Smooth muscle cell of the brain vasculature (primary cell): ENCODE measurements around the gene SLC2A11.

Experiments
- DNase-seq: peaks from one replicate; pipeline ENCODE4 v3.0.0-alpha.2; 2012; ENCODE audit warnings: low read depth, low spot score

The SLC2A11 gene

DNA sequence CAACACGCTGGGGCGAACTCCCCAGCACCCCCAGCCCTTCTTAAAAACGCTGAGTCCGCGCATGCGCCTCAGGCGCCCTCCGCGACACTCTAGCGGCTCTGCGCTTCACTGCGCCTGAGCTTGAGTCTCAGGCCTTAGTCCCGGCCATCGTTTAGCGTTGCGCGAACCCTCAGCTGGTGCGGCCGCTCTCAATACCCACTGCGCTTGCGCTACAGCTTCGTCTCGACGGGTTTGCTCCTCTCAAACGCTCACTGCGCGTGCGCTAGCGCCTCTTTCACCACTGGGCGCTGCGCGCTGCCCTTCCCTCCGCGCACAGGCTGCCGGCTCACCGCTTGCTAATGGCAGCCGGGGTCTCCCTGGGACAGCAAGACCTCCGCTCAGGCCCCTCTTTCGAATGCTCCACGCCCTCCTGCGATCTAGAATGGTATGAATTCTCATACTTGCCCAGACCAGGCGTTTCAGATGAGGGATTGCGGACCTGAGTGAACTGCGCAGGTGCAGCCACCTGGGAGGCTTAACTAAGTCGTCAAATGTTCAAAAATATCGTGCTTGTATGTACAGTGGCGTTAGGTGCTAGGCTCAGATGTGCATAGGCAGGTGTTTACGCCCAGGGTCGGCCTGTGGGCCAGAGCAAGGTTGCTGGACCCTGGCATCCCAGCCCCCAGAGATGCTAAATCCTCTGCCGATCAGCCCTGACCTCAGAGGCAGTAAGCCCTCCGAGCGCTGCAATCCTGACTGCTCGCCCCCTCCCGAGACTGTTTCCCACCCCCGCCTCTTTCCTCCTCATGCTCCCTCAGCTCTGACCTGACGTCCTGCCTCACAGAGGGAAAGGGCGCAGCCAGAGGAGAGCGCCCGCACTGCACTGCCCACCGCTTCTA, at the start of gene SLC2A11:
TSS of gene SLC2A11 (plus strand) at position 270 of the 878 bp plus-strand sequence. CDS start at position 395, 125 bp downstream.
- DNase-seq: peak; percentile 92

- no peak for DNase-seq
Measured at GRCh38 chr22:23812378-23812777, 45.3 kb upstream of the SLC2A11 start.

DNA sequence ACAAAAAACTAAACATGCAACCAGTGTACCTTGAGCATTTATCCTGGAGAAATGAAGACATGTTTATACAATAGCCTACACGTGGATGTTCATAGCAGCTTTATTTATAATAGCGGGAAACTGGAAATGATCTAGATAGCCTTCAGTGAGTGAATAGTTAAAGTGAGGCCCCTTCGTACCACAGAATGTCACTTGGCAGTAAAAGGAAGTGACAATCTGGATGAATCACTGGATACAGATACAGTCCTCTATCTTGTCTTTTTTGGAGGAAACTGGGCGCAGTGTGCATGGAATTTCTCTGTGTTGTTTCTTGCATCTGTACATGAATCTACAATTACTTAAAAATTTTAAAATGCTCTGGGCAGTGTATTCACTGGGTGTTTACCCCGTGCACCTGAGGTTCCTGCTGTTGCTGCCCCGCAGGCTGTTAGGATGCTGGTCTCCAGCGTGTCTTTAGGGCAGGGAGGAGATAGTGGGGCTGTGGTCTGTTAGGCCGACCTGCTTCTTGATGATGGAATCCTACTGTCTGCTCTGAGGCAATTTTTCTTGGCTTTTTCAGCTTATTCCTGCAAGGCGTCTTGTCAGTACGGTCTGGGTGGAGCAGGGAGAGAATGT, 42.0 kb upstream of the SLC2A11 start:
- no peak for DNase-seq

- no peak for DNase-seq
Measured at GRCh38 chr22:23816156-23816976, 41.3 kb upstream of the SLC2A11 start.

DNA sequence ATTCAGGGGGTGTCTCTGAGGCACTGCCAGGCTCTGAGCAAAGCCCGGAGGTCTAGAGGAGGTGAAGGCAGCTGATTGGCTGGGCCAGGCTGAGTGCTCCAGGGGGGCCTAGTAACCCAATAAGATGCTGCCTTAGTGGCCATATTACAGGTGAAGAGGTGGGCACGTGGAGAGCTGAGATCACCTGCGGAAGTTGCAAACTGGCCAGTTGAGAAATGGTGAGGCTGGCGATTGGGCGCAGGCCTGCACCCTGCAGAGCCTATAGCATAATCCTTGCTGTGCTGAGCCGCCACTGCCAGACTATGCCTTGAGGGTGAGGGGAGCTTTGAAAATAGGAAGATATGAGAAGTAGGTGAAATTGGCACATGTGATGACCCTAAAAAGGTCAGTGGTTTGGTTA, 40.5 kb upstream of the SLC2A11 start:
- DNase-seq: no peak

DNA sequence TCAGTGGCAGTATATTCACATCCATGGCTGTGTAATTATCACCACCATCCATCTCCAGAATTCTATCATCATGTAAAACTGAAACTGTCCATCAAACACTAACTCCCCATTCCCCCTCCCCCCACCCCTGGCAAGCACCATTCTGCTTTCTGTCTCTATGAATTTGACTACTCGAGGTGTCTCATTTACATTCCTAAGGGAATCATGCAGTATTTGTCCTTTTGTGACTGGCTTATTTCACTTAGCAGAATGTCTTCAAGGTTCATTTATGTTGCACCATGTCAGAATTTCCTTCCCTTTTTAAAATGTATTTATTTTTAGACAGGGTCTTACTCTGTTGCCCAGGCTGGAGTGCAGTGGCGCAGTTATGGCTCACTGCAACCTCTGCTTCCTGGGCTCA, 39.1 kb upstream of the SLC2A11 start:
- no peak for DNase-seq

DNA sequence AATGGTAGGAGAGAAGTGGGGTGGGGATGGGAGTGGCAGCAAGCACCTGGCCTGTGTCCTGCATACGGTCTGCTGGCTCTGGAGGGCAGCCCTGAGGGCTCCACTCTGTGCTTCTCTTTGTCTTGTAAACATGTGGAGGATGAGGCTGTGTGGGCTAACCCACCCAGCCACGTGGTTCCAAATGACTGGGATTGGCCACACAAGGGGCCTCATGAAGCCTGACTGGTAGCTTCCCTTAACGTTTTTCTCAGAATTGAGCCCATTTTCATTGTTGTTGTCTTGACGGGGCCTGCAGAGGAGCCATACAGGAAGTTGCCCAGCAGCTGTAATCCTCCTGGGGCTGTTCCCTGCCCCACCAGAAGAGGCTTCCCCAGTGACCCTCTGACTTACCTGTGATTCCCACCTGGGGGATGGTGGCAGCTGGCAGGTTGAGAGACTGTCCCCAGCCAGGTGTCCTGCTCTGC, 36.9 kb upstream of the SLC2A11 start:
- no peak for DNase-seq

GRCh38 chr22:23822101-23822671, 35.5 kb upstream of the SLC2A11 start:
- no peak for DNase-seq

- no peak for DNase-seq
Measured at GRCh38 chr22:23823331-23823791, 34.3 kb upstream of the SLC2A11 start.

GRCh38 chr22:23824476-23825245, 33.0 kb upstream of the SLC2A11 start:
- DNase-seq: no peak

GRCh38 chr22:23825246-23825905, 32.3 kb upstream of the SLC2A11 start:
- DNase-seq: no peak

DNA sequence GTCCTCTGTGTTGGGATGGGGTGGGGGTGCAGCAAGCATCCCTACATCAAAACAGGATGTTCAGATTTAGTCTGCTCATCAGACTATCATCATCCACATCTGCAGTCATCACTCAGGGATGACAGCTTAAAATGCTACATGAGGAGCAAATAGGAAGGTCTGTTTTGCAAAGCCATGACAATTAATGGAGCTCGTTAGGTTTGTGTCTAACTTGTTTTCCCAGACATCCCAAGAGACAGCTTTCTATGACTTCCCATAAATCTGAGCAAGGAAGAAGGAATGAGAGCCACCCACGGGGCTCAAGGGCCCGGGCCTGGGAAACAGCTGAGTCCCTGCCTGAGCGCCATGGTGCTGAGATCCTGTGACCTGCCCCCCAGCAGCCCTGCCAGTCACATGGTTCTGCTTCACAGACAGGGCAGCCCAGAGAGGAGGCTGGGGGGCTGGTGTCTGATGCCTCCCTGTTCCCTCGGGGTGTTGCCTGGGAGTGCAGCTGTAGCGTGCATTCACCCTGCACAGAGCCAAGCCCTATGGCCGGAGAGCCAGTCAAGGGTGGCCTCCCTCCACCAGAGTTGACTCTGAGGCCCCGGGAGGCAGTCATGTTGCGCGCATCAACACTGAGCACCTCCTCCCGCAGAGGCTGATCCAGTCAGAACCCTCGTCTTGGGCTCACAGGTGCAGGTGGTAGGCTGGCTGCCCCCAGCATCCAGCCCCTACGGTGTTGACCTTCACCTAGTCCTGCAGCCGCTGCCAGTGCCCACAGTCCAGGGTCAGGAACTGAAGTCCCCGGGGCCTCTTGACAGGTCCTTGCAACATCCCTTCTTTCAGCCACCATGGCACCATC, 30.9 kb upstream of the SLC2A11 start:
- DNase-seq: peak; percentile 51

DNA sequence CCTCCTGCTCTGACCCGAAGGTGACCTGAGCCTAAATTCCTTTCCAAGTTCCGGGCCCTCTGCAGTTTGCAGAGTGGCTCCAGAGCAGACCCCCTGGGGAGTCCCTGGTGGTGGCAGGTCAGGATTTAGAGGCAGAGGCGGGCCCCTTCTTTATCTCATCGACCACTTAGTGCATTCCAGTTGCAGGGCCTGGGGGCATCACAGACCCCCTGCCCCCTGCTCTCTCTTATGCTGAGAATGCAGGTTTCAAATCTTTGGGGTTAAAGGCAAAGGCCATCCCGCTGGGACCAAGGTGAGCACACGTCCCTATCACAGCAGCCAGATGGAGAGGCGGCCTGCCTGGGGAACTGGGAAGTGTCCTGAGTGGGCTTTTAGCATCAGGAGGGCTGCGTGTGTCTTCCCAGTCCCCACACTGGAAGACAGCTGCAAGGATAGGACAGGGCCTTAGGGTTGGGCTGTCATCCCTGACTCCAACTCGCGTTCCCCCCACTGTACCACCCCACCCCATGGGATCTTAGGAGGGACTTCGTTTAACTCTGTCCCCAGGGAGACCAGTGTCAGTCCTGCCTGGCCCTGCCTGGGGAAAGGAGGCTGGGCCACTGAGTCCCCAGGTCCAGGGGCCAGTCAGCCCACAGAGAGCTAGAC, 30.2 kb upstream of the SLC2A11 start:
- no peak for DNase-seq

- DNase-seq: no peak
Measured at GRCh38 chr22:23828800-23829680, 28.6 kb upstream of the SLC2A11 start.

DNA sequence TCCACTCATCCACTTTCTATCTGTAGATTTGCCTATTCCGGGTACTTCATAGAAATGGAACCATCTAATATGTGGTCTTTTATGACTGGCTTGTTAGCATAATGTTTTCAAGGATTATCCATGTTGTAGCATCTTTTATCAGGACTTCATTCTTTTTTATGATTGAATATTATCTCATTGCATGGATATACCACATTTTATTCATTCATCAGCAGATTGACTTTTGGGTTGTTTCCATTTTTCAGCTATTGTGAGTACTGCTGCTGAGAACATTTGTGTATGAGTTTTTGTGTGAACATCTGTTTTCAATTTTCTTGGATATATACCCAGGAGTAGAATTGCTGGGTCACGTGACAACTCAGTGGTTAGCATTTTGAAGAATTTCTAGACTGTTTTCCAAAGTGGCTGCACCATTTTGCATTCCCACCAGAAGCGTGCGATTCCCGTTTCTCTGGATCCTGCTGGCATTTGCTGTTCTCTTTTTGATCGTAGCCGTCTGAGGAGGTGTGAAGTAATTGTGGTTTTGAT, 27.8 kb upstream of the SLC2A11 start:
- peak; percentile 74 for DNase-seq

DNA sequence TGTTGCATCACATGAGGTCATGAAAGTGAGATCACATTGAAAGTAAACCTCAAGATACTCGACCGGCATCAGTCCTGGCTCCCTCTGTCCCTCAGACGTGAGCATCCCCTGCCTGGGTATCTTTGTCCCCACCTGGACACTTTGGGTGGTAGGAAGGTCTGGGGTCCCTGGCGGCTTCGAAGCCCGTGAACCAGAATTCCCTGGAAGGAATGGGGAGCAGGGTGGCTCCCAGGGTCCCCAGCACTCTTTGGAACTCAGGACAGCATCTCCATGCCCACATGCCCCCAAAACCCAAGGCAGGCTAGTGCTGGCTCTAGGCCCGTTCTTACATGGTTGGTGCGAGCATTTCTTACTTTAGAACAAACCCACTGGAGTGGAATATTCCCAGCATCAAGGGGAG, 26.4 kb upstream of the SLC2A11 start:
- DNase-seq: no peak

GRCh38 chr22:23831781-23832180, 25.9 kb upstream of the SLC2A11 start:
- DNase-seq: no peak
